Effector CD4-positive, alpha-beta T cell (primary cell): ENCODE data around the gene KLHL13.
"Not testable (repeated sequence)": the region's sequence is repeated elsewhere in the genome, so short reads cannot be mapped to it uniquely, and the experiment has no call there.

Experiments used
- DNase-seq: peaks from one replicate; pipeline ENCODE4 v3.0.0-alpha.2; 2020

Gene KLHL13

GRCh38 chrX:117989512-117989911 lies 127.1 kb downstream of the KLHL13 start:
- no peak for DNase-seq

- DNase-seq, result no peak
These were observed 129.2 kb downstream of the KLHL13 start for GRCh38 chrX:117987373-117987772.

GRCh38 chrX:117985241-117985640 lies 131.4 kb downstream of the KLHL13 start:
- DNase-seq, result no peak

GRCh38 chrX:117982694-117983392 lies 133.8 kb downstream of the KLHL13 start:
- no peak for DNase-seq

- DNase-seq, result no peak
These were observed 138.2 kb downstream of the KLHL13 start for GRCh38 chrX:117978402-117978801.

GRCh38 chrX:117977526-117977925 lies 139.1 kb downstream of the KLHL13 start:
- DNase-seq, result no peak

GRCh38 chrX:117973110-117973807 lies 143.4 kb downstream of the KLHL13 start:
- no peak for DNase-seq

- no peak for DNase-seq
These were observed 143.9 kb downstream of the KLHL13 start for GRCh38 chrX:117972711-117973109.

- DNase-seq, result no peak
These were observed 146.8 kb downstream of the KLHL13 start for GRCh38 chrX:117969782-117970181.

- no peak for DNase-seq
These were observed 147.3 kb downstream of the KLHL13 start for GRCh38 chrX:117969328-117969727.

- no peak for DNase-seq
These were observed 157.6 kb downstream of the KLHL13 start for GRCh38 chrX:117959045-117959444.

GRCh38 chrX:117957128-117957527 lies 159.5 kb downstream of the KLHL13 start:
- DNase-seq, result no peak

GRCh38 chrX:117939296-117939695 lies 177.3 kb downstream of the KLHL13 start:
- DNase-seq, result not testable (repeated sequence)

GRCh38 chrX:117936118-117936517 lies 180.5 kb downstream of the KLHL13 start:
- DNase-seq, result no peak

GRCh38 chrX:117930116-117930515 lies 186.5 kb downstream of the KLHL13 start:
- DNase-seq, result not testable (repeated sequence)

- no peak for DNase-seq
These were observed 196.9 kb downstream of the KLHL13 start for GRCh38 chrX:117919755-117920154.

GRCh38 chrX:117910216-117910615 lies 206.4 kb downstream of the KLHL13 start:
- no peak for DNase-seq

- no peak for DNase-seq
These were observed 218.4 kb downstream of the KLHL13 start for GRCh38 chrX:117898226-117898625.

GRCh38 chrX:117895418-117895817 lies 221.2 kb downstream of the KLHL13 start:
- DNase-seq, result no peak

GRCh38 chrX:117892469-117892868 lies 224.1 kb downstream of the KLHL13 start:
- no peak for DNase-seq

GRCh38 chrX:117871796-117872195 lies 244.8 kb downstream of the KLHL13 start:
- no peak for DNase-seq

GRCh38 chrX:117860517-117860916 lies 256.1 kb downstream of the KLHL13 start:
- no peak for DNase-seq

- DNase-seq, result no peak
These were observed 261.8 kb downstream of the KLHL13 start for GRCh38 chrX:117854806-117855205.

GRCh38 chrX:117851025-117851424 lies 265.6 kb downstream of the KLHL13 start:
- no peak for DNase-seq
